GM12875 (cell line): ENCODE data around the gene EIF2S1.

Source experiments
- H3K4me3 ChIP-seq: one replicate; pipeline ENCODE4 v1.5.1; 2011; ENCODE audit warnings: low read depth, low read length, control low read depth
- TF ChIP-seq, protein P1 (sequence below): IDR thresholded peaks from 2 replicates; pipeline ENCODE4 v1.5.1; 2011; ENCODE audit warnings: low read depth, mild to moderate bottlenecking, control low read depth, inconsistent platforms, low read length, moderate library complexity, borderline replicate concordance; ENCODE audit not compliant: insufficient read depth

Gene EIF2S1

DNA sequence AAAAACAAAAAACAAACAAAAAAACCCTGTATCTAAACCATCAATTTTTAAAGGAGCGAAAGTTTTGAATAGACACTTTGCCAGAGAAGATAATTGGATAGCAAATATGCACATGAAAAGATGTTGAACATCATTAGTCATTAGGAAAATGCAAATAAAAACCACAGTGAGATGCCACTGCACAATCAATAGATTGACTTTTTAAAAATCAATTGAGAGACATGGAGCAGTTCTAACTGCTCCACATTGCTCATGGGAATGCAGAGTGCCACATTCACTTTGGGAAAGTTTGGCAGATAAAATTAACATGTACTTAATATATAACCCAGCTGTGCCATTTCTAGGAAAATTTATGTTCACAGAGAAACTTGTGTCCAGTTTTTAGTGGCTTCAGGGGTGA is 12.7 kb downstream of the EIF2S1 start:
- no peak overlapping the region for H3K4me3 ChIP-seq
- TF ChIP-seq, protein P1, sequence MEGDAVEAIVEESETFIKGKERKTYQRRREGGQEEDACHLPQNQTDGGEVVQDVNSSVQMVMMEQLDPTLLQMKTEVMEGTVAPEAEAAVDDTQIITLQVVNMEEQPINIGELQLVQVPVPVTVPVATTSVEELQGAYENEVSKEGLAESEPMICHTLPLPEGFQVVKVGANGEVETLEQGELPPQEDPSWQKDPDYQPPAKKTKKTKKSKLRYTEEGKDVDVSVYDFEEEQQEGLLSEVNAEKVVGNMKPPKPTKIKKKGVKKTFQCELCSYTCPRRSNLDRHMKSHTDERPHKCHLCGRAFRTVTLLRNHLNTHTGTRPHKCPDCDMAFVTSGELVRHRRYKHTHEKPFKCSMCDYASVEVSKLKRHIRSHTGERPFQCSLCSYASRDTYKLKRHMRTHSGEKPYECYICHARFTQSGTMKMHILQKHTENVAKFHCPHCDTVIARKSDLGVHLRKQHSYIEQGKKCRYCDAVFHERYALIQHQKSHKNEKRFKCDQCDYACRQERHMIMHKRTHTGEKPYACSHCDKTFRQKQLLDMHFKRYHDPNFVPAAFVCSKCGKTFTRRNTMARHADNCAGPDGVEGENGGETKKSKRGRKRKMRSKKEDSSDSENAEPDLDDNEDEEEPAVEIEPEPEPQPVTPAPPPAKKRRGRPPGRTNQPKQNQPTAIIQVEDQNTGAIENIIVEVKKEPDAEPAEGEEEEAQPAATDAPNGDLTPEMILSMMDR = no peak

DNA sequence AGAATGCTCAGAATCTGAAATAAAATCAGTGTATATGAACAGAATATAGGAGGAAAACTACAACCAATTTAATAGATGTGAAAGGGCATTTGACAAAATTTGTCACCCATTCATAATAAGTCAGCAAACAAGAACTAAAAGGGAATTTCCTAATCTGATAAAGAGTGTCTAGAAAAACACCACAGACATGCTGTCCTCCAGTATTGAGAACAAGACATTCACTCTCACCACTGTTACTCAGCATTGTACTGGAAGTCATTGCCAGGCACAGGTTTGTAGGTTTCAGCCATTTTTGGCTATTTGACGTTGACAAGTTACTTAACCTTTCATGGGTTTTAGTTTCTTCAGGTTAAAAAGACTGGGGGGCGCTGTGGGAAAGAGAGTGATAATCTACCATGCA is 13.2 kb downstream of the EIF2S1 start:
- TF ChIP-seq, protein P1 = no peak
- H3K4me3 ChIP-seq = no peak overlapping the region

DNA sequence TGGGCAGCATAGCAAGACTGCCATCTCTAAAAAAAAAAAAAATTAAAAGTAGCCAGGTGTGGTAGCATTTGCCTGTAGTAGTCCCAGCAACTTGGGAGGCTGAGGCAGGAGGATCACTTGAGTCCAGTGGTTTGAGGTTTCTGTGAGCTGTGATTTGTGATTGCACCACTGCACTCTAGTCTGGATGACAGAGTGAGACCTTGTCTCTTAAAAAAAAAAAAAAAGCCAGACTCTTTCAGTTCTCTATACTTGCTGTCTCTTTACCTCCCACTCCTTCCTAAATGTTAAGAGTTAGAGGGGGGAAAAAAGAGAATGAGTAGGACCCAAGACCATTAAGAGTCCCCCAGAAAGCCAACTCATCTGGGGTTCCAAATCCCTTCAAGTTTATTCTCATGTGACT is 17.8 kb downstream of the EIF2S1 start:
- TF ChIP-seq, protein P1 = no peak
- no peak overlapping the region for H3K4me3 ChIP-seq

DNA sequence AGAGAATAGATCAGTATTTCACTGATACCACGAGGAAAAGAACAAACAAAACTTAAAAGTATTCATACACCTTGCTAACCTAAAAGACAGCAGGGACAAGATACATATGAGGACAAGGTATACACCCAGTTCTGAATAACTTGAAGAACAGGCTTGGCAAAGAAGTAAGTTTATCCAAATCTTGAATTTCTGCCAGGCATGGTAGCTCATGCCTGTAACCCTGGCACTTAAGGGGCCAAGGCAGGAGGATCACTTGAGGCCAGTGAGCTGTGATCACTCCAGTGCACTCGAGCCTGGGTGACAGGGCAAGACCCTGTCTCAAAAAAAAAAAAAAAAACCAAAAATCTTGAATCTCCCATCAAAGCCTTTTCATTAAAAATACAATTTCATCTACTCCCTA is 25.0 kb downstream of the EIF2S1 start:
- no peak overlapping the region for H3K4me3 ChIP-seq
- TF ChIP-seq, protein P1 = no peak

DNA sequence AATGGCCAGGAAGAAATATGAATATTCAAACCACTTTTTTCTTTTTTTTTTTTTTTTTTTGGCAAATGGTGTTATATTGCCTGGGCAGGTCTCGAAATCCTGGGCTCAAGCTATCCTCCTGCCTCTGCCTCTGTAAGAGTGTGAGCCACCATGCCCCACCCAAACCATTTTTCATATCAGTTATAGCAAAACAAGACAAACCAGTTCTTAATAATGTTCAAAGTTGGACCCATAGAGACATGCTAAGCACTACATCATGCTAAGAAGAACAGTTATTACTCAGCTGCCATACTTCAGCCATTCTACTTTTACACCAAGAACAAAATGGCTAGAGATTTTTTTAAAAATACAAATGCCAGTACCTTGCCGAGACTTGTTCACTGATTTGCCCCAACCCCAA is 25.5 kb downstream of the EIF2S1 start:
- no peak overlapping the region for H3K4me3 ChIP-seq
- TF ChIP-seq, protein P1 = no peak

DNA sequence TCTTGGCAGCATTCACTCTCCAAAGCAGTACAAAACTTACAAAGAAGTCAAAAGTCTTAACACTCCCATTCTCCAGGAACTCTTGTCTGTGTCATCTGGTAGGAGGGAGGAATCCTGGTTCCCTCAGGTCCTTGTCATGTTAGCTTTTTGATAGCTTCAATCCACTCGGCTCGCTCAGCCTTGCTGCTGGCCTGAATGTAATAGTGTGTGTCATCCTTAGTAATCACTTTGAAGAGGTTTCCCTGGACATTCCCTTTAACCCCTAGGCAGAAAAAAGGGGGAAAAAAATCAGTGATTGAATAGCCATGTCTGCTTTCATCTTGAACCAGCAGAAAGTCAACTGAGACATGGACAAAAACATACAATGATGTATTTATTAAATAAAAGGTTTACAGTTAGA is 27.1 kb downstream of the EIF2S1 start:
- TF ChIP-seq, protein P1 = no peak
- H3K4me3 ChIP-seq = no peak overlapping the region

DNA sequence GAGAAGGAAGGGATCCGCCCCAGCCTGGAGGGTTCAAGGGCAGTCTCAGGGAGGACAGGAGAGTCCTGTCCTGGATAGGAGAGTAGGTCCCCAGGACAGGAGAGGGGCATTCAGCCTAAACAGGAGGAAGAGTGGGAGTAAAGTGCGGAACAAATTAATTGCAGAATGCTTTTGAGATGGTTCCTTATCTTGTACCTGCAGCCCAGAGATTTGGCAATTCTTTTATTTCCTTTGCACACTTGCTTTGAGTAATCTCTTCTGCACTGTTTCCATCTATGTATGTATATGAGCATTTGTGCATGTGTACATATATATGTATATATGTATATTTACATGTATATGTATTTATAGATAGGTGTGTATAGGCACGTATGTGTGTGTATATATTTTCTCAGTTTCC is 29.1 kb downstream of the EIF2S1 start:
- TF ChIP-seq, protein P1 = no peak
- H3K4me3 ChIP-seq = no peak overlapping the region
